Loucy (cell line): Measurements from ENCODE around the gene RNU5B-1.
A peak's percentile ranks its signal among the peaks of the same experiment; 100 is the strongest.

Source experiments
- H2AFZ ChIP-seq: fragments of 200-600 bp; sonication (generic); 2 replicates; pipeline ENCODE4 v1.6.0; 2016; ENCODE audit warnings: antibody characterized with exemption, mild to moderate bottlenecking, low read length, moderate library complexity
- H3F3A ChIP-seq: fragments of 200-600 bp; 2 replicates; pipeline ENCODE4 v1.6.0; 2016; ENCODE audit warnings: antibody characterized with exemption, low read depth, mild to moderate bottlenecking
- H3K27me3 ChIP-seq: fragments of 200-600 bp; sonication (generic); 2 replicates; pipeline ENCODE4 v1.6.1; 2014; ENCODE audit warnings: low read length, mild to moderate bottlenecking; ENCODE audit not compliant: insufficient read depth, poor library complexity, severe bottlenecking
- H3K36me3 ChIP-seq: fragments of 200-600 bp; sonication (generic); 2 replicates; pipeline ENCODE4 v1.6.1; 2016; ENCODE audit warnings: low read length; ENCODE audit not compliant: insufficient read depth
- H3K4me1 ChIP-seq: fragments of 200-600 bp; sonication (generic); 2 replicates; pipeline ENCODE4 v1.5.1; 2014; ENCODE audit warnings: low read length, mild to moderate bottlenecking; ENCODE audit not compliant: insufficient read depth, poor library complexity, severe bottlenecking
- H3K4me2 ChIP-seq: fragments of 200-600 bp; sonication (generic); 2 replicates; pipeline ENCODE4 v1.6.0; 2014; ENCODE audit warnings: antibody characterized with exemption, low read length, low read depth, mild to moderate bottlenecking; ENCODE audit not compliant: poor library complexity, severe bottlenecking
- H3K4me3 ChIP-seq: fragments of 200-600 bp; sonication (generic); 2 replicates; pipeline ENCODE4 v1.5.1; 2014; ENCODE audit warnings: low read length, mild to moderate bottlenecking, mixed read lengths; ENCODE audit not compliant: poor library complexity, severe bottlenecking
- H3K79me2 ChIP-seq: fragments of 200-600 bp; sonication (generic); 2 replicates; pipeline ENCODE4 v1.6.1; 2014; ENCODE audit warnings: low read length; ENCODE audit not compliant: insufficient read depth
- H3K9ac ChIP-seq: fragments of 200-600 bp; sonication (generic); 2 replicates; pipeline ENCODE4 v1.6.0; 2014; ENCODE audit warnings: mild to moderate bottlenecking, low read depth, low read length, moderate library complexity; ENCODE audit not compliant: poor library complexity, severe bottlenecking
- H3K9me2 ChIP-seq: fragments of 200-600 bp; sonication (generic); replicated peaks from 2 replicates; pipeline ENCODE4 v1.6.1; 2016; ENCODE audit warnings: low read depth, low read length, mixed read lengths
- H3K9me3 ChIP-seq: fragments of 200-600 bp; sonication (generic); 2 replicates; pipeline ENCODE4 v1.6.1; 2014; ENCODE audit warnings: mild to moderate bottlenecking, antibody characterized with exemption, low read length, low read depth; ENCODE audit not compliant: insufficient read depth
- H4K20me1 ChIP-seq: fragments of 200-600 bp; sonication (generic); 2 replicates; pipeline ENCODE4 v1.6.0; 2014; ENCODE audit warnings: antibody characterized with exemption, low read length, mild to moderate bottlenecking; ENCODE audit not compliant: insufficient read depth, poor library complexity, severe bottlenecking
- CTCF ChIP-seq: fragments of 200-600 bp; sonication (generic); conservative IDR thresholded peaks from 2 replicates; pipeline ENCODE4 v1.5.1; 2014; ENCODE audit warnings: mild to moderate bottlenecking, antibody characterized with exemption, low read length
- EZH2phosphoT487 ChIP-seq: fragments of 200-600 bp; IDR thresholded peaks from 2 replicates; pipeline ENCODE4 v1.6.1; 2018; ENCODE audit warnings: antibody characterized with exemption, mild to moderate bottlenecking, moderate library complexity, borderline replicate concordance

RNU5B-1 gene

GRCh38 chr15:65302061-65302460 is 2.4 kb upstream of the RNU5B-1 start:
- peaks cover 11% of the 10 kb centered on the region for H3F3A ChIP-seq
- H3K79me2 ChIP-seq = peaks cover 6% of the 10 kb centered on the region; the same call in 1 of the 2 replicates
- H3K9me3 ChIP-seq = no peaks in the 10 kb centered on the region
- no peak overlapping the region for H3K9ac ChIP-seq
- peaks cover 17% of the 10 kb centered on the region for H3K4me1 ChIP-seq
- H4K20me1 ChIP-seq = no peaks in the 10 kb centered on the region
- no peaks in the 10 kb centered on the region for H3K9me2 ChIP-seq
- no peak overlapping the region for H2AFZ ChIP-seq
- TF ChIP-seq EZH2phosphoT487 = no peak
- TF ChIP-seq CTCF = no peak
- no peak overlapping the region for H3K4me2 ChIP-seq
- H3K36me3 ChIP-seq = no peaks in the 10 kb centered on the region
- H3K4me3 ChIP-seq = no peak overlapping the region
- H3K27me3 ChIP-seq = no peaks in the 10 kb centered on the region

- H3K36me3 ChIP-seq = no peaks in the 10 kb centered on the region
- H3K9ac ChIP-seq = peak overlapping the region; percentile 82
- TF ChIP-seq EZH2phosphoT487 (no peak), CTCF (no peak)
- no peaks in the 10 kb centered on the region for H3K9me2 ChIP-seq
- H3K27me3 ChIP-seq = no peaks in the 10 kb centered on the region
- H2AFZ ChIP-seq = peak overlapping the region; percentile 94
- peaks cover 17% of the 10 kb centered on the region for H3K4me1 ChIP-seq
- no peaks in the 10 kb centered on the region for H4K20me1 ChIP-seq
- no peaks in the 10 kb centered on the region for H3K9me3 ChIP-seq
- H3K79me2 ChIP-seq = peaks cover 4% of the 10 kb centered on the region; the same call in 1 of the 2 replicates
- H3K4me3 ChIP-seq = peak overlapping the region; percentile 73
- peak overlapping the region; percentile 80 for H3K4me2 ChIP-seq
- peaks cover 8% of the 10 kb centered on the region for H3F3A ChIP-seq
These were observed 643 bp upstream of the RNU5B-1 start for GRCh38 chr15:65303687-65304380.

GRCh38 chr15:65305150-65305758 is 777 bp downstream of the RNU5B-1 start:
- Histone ChIP-seq H3K79me2 (no peaks in the 10 kb centered on the region), H3K9me2 (no peaks in the 10 kb centered on the region), H3K4me2 (peak overlapping the region; percentile 59), H2AFZ (no peak overlapping the region), H4K20me1 (no peaks in the 10 kb centered on the region), H3K4me3 (peak overlapping the region; percentile 50), H3K36me3 (no peaks in the 10 kb centered on the region), H3K9me3 (no peaks in the 10 kb centered on the region), H3K9ac (peak overlapping the region; percentile 55), H3K27me3 (no peaks in the 10 kb centered on the region), H3F3A (peaks cover 8% of the 10 kb centered on the region), H3K4me1 (peaks cover 12% of the 10 kb centered on the region)
- TF ChIP-seq CTCF (no peak), EZH2phosphoT487 (no peak)
